HEK293 (cell line): ENCODE results near the gene HHIPL1.

Experiments
- CTCF ChIA-PET: fragments of 350-600 bp; formaldehyde crosslinking; extraction: SDS; loops from one replicate; lab custom pipeline; 2021; ENCODE audit warnings: antibody characterized with exemption; lab: Yijun Ruan, JAX
- POLR2A ChIA-PET: fragments of 300-600 bp; formaldehyde crosslinking; extraction: SDS; loops from one replicate; lab custom pipeline; 2020; ENCODE audit warnings: antibody characterized with exemption, inconsistent platforms; lab: Yijun Ruan, JAX
- H3K27ac ChIP-seq: fragments of 200-500 bp; sonication (Bioruptor generic); 2 replicates; pipeline ENCODE4 v1.5.1; 2014; ENCODE audit warnings: low read depth, low read length, control low read depth, inconsistent platforms; ENCODE audit errors: extremely low read depth
- H3K36me3 ChIP-seq, 2 experiments: fragments of 200-500 bp in 1 of 2; sonication (Bioruptor generic) in 1 of 2; 1 replicate in 1 of 2; 2 replicates in 1 of 2; pipeline ENCODE4 v1.5.1; 2014 to 2017; ENCODE audit warnings: inconsistent platforms in 2 of 2, low read length in 2 of 2; ENCODE audit not compliant: control insufficient read depth in 2 of 2, insufficient read depth in 1 of 2
- H3K4me1 ChIP-seq: fragments of 200-500 bp; sonication (Bioruptor generic); 2 replicates; pipeline ENCODE4 v1.5.1; 2014; ENCODE audit warnings: mild to moderate bottlenecking, low read length, inconsistent platforms; ENCODE audit not compliant: control insufficient read depth, insufficient read depth
- H3K4me3 ChIP-seq: 2 replicates; pipeline ENCODE4 v1.5.1; 2011; ENCODE audit warnings: low read depth, mild to moderate bottlenecking, control low read depth, low read length, moderate library complexity
- H3K9me3 ChIP-seq: fragments of 200-500 bp; sonication (Bioruptor generic); 2 replicates; pipeline ENCODE4 v1.5.1; 2014; ENCODE audit warnings: low read depth, low read length, inconsistent platforms; ENCODE audit not compliant: control insufficient read depth, insufficient read depth
- BCL11A ChIP-seq: fragments of 450-650 bp; formaldehyde crosslinking; IDR thresholded peaks from 2 replicates; pipeline ENCODE4 v1.5.1; 2016; ENCODE audit warnings: low read depth, missing biosample characterization, missing genetic modification characterization
- MEIS1 ChIP-seq: sonication (generic); formaldehyde crosslinking; IDR thresholded peaks from 2 replicates; pipeline ENCODE4 v1.8.1; 2022; ENCODE audit warnings: missing genetic modification reagents, mild to moderate bottlenecking, borderline replicate concordance
- OVOL3 ChIP-seq: fragments of 450-650 bp; formaldehyde crosslinking; IDR thresholded peaks from 2 replicates; pipeline ENCODE4 v1.5.1; 2016; ENCODE audit warnings: missing biosample characterization, missing genetic modification characterization
- PRDM1 ChIP-seq: fragments of 450-650 bp; formaldehyde crosslinking; IDR thresholded peaks from 2 replicates; pipeline ENCODE4; 2016; ENCODE audit warnings: missing biosample characterization, missing genetic modification characterization
- TRIM28 ChIP-seq: IDR thresholded peaks from 2 replicates; pipeline ENCODE4 v1.6.1; 2011; ENCODE audit warnings: low read length, control low read depth, borderline replicate concordance
- YY1 ChIP-seq: fragments of 450-650 bp; formaldehyde crosslinking; IDR thresholded peaks from 2 replicates; pipeline ENCODE4 v1.5.1; 2018; ENCODE audit warnings: missing biosample characterization, missing genetic modification characterization
- ZBTB21 ChIP-seq: fragments of 450-650 bp; formaldehyde crosslinking; IDR thresholded peaks from 2 replicates; pipeline ENCODE4 v1.5.1; 2017; ENCODE audit warnings: missing biosample characterization, missing genetic modification characterization
- ZBTB8A ChIP-seq: fragments of 450-650 bp; formaldehyde crosslinking; IDR thresholded peaks from 2 replicates; pipeline ENCODE4 v1.5.1; 2016; ENCODE audit warnings: missing biosample characterization, missing genetic modification characterization
- ZFP41 ChIP-seq: fragments of 450-650 bp; formaldehyde crosslinking; IDR thresholded peaks from 2 replicates; pipeline ENCODE4 v1.5.1; 2016; ENCODE audit warnings: missing biosample characterization, missing genetic modification characterization, borderline replicate concordance
- ZNF350 ChIP-seq: fragments of 450-650 bp; formaldehyde crosslinking; IDR thresholded peaks from 2 replicates; pipeline ENCODE4 v1.5.0; 2017; ENCODE audit warnings: missing biosample characterization, mild to moderate bottlenecking, missing genetic modification characterization
- ZNF416 ChIP-seq: fragments of 450-650 bp; formaldehyde crosslinking; IDR thresholded peaks from 2 replicates; pipeline ENCODE4 v1.5.1; 2016; ENCODE audit warnings: missing biosample characterization, missing genetic modification characterization
- ZNF521 ChIP-seq: fragments of 450-650 bp; formaldehyde crosslinking; IDR thresholded peaks from 2 replicates; pipeline ENCODE4 v1.5.1; 2017; ENCODE audit warnings: missing biosample characterization, mild to moderate bottlenecking, missing genetic modification characterization
- ZNF529 ChIP-seq: fragments of 450-650 bp; formaldehyde crosslinking; IDR thresholded peaks from 2 replicates; pipeline ENCODE4 v1.5.1; 2017; ENCODE audit warnings: missing genetic modification characterization, missing biosample characterization; ENCODE audit not compliant: insufficient replicate concordance
- ZNF544 ChIP-seq: fragments of 450-650 bp; formaldehyde crosslinking; IDR thresholded peaks from 2 replicates; pipeline ENCODE4 v1.5.0; 2017; ENCODE audit warnings: missing biosample characterization, missing genetic modification characterization
- ZNF629 ChIP-seq: fragments of 450-650 bp; formaldehyde crosslinking; IDR thresholded peaks from 2 replicates; pipeline ENCODE4 v1.5.1; 2017; ENCODE audit warnings: missing biosample characterization, missing genetic modification characterization
- ZNF660 ChIP-seq: fragments of 450-650 bp; IDR thresholded peaks from 2 replicates; pipeline ENCODE4 v1.5.1; 2018; ENCODE audit warnings: missing biosample characterization, mild to moderate bottlenecking, missing genetic modification characterization
- ZNF776 ChIP-seq: fragments of 450-650 bp; formaldehyde crosslinking; IDR thresholded peaks from 2 replicates; pipeline ENCODE4 v1.5.0; 2017; ENCODE audit warnings: missing biosample characterization, missing genetic modification characterization, borderline replicate concordance
- TF ChIP-seq, protein P1 (sequence below): fragments of 450-650 bp; formaldehyde crosslinking; IDR thresholded peaks from 2 replicates; pipeline ENCODE4 v1.5.1; 2016; ENCODE audit warnings: missing biosample characterization, missing genetic modification characterization, borderline replicate concordance
- TF ChIP-seq, protein P2 (sequence below): fragments of 450-650 bp; formaldehyde crosslinking; IDR thresholded peaks from 2 replicates; pipeline ENCODE4 v1.5.1; 2016; ENCODE audit warnings: missing biosample characterization, missing genetic modification characterization
- TF ChIP-seq, protein P3 (sequence below): fragments of 450-650 bp; formaldehyde crosslinking; IDR thresholded peaks from 2 replicates; pipeline ENCODE4 v1.5.1; 2016; ENCODE audit warnings: missing biosample characterization, missing genetic modification characterization
- TF ChIP-seq, protein P4 (sequence below): fragments of 450-650 bp; formaldehyde crosslinking; IDR thresholded peaks from 2 replicates; pipeline ENCODE4 v1.5.1; 2016; ENCODE audit warnings: missing biosample characterization, missing genetic modification characterization
- TF ChIP-seq, protein P5 (sequence below): fragments of 450-650 bp; formaldehyde crosslinking; IDR thresholded peaks from 2 replicates; pipeline ENCODE4; 2016; ENCODE audit warnings: missing biosample characterization, missing genetic modification characterization
- TF ChIP-seq, protein P6 (sequence below): fragments of 450-650 bp; formaldehyde crosslinking; IDR thresholded peaks from 2 replicates; pipeline ENCODE4 v1.5.1; 2016; ENCODE audit warnings: missing biosample characterization, missing genetic modification characterization
- TF ChIP-seq, protein P7 (sequence below): fragments of 450-650 bp; formaldehyde crosslinking; IDR thresholded peaks from 2 replicates; pipeline ENCODE4 v1.5.1; 2016; ENCODE audit warnings: missing biosample characterization, missing genetic modification characterization

HHIPL1 gene

DNA sequence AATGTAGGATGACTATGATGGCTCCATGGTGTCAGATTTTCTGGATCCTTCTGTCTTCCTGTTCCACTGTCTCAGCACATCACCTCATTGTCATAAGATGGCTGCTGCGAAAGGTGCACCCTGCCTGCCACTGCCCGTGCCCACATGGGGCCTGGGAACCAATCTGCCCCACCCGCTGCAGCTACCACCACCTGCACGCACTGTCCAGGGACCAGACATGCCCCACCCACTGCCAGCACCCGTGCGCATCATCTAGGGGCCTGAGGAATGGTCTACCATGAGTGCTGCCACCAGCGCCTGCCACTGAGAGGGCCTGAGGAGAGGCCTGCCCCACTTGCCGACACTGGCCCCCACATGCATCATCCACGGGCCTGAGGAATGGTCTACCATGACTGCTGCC, 63.0 kb downstream of the HHIPL1 start:
- Histone ChIP-seq H3K4me1 (no peaks in the 10 kb centered on the region), H3K9me3 (no peaks in the 10 kb centered on the region; the same call in 1 of the 2 replicates), H3K27ac (no peak overlapping the region), H3K4me3 (no peak overlapping the region), H3K36me3 (no peaks in the 10 kb centered on the region)
- ChIA-PET CTCF (no interaction called here), POLR2A (no interaction called here)
- TF ChIP-seq ZNF521 (no peak), YY1 (no peak), ZBTB8A (tag by site-specific recombination) (no peak), ZNF776 (tag by site-specific recombination) (no peak), ZFP41 (tag by site-specific recombination) (no peak), ZNF544 (tag by site-specific recombination) (no peak), ZNF629 (tag by site-specific recombination) (no peak), MEIS1 (CRISPR knock-in tag) (no peak), PRDM1 (tag by site-specific recombination) (no peak), ZBTB21 (tag by site-specific recombination) (no peak), TRIM28 (no peak), BCL11A (tag by site-specific recombination) (no peak)
- TF ChIP-seq, protein P1, sequence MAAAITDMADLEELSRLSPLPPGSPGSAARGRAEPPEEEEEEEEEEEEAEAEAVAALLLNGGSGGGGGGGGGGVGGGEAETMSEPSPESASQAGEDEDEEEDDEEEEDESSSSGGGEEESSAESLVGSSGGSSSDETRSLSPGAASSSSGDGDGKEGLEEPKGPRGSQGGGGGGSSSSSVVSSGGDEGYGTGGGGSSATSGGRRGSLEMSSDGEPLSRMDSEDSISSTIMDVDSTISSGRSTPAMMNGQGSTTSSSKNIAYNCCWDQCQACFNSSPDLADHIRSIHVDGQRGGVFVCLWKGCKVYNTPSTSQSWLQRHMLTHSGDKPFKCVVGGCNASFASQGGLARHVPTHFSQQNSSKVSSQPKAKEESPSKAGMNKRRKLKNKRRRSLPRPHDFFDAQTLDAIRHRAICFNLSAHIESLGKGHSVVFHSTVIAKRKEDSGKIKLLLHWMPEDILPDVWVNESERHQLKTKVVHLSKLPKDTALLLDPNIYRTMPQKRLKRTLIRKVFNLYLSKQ (tag by site-specific recombination) = no peak
- TF ChIP-seq, protein P2, sequence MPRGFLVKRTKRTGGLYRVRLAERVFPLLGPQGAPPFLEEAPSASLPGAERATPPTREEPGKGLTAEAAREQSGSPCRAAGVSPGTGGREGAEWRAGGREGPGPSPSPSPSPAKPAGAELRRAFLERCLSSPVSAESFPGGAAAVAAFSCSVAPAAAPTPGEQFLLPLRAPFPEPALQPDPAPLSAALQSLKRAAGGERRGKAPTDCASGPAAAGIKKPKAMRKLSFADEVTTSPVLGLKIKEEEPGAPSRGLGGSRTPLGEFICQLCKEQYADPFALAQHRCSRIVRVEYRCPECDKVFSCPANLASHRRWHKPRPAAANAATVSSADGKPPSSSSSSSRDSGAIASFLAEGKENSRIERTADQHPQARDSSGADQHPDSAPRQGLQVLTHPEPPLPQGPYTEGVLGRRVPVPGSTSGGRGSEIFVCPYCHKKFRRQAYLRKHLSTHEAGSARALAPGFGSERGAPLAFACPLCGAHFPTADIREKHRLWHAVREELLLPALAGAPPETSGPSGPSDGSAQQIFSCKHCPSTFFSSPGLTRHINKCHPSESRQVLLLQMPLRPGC = no peak
- TF ChIP-seq, protein P3, sequence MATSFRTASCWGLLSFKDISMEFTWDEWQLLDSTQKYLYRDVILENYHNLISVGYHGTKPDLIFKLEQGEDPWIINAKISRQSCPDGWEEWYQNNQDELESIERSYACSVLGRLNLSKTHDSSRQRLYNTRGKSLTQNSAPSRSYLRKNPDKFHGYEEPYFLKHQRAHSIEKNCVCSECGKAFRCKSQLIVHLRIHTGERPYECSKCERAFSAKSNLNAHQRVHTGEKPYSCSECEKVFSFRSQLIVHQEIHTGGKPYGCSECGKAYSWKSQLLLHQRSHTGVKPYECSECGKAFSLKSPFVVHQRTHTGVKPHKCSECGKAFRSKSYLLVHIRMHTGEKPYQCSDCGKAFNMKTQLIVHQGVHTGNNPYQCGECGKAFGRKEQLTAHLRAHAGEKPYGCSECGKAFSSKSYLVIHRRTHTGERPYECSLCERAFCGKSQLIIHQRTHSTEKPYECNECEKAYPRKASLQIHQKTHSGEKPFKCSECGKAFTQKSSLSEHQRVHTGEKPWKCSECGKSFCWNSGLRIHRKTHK (tag by site-specific recombination) = no peak
- TF ChIP-seq, protein P4, sequence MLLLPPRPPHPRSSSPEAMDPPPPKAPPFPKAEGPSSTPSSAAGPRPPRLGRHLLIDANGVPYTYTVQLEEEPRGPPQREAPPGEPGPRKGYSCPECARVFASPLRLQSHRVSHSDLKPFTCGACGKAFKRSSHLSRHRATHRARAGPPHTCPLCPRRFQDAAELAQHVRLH = no peak
- TF ChIP-seq, protein P5, sequence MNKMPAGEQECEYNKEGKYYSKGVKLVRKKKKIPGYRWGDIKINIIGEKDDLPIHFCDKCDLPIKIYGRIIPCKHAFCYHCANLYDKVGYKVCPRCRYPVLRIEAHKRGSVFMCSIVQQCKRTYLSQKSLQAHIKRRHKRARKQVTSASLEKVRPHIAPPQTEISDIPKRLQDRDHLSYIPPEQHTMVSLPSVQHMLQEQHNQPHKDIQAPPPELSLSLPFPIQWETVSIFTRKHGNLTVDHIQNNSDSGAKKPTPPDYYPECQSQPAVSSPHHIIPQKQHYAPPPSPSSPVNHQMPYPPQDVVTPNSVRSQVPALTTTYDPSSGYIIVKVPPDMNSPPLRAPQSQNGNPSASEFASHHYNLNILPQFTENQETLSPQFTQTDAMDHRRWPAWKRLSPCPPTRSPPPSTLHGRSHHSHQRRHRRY (tag by site-specific recombination) = no peak
- TF ChIP-seq, protein P6, sequence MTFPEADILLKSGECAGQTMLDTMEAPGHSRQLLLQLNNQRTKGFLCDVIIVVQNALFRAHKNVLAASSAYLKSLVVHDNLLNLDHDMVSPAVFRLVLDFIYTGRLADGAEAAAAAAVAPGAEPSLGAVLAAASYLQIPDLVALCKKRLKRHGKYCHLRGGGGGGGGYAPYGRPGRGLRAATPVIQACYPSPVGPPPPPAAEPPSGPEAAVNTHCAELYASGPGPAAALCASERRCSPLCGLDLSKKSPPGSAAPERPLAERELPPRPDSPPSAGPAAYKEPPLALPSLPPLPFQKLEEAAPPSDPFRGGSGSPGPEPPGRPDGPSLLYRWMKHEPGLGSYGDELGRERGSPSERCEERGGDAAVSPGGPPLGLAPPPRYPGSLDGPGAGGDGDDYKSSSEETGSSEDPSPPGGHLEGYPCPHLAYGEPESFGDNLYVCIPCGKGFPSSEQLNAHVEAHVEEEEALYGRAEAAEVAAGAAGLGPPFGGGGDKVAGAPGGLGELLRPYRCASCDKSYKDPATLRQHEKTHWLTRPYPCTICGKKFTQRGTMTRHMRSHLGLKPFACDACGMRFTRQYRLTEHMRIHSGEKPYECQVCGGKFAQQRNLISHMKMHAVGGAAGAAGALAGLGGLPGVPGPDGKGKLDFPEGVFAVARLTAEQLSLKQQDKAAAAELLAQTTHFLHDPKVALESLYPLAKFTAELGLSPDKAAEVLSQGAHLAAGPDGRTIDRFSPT (tag by site-specific recombination) = no peak

DNA sequence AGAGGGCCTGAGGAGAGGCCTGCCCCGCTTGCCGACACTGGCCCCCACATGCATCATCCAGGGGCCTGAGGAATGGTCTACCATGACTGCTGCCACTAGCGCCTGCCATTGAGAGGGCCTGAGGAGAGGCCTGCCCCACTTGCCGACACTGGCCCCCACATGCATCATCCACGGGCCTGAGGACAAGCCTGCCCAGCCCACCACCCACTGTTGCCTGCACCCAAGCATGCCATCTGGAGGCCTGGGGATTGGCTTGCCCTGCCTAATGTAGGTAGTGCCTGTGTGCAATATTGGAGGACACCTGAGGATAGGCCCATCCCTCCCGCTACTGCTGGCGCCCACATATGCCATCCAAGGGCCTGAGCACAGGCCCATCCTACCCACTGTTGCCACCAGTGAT, 63.5 kb downstream of the HHIPL1 start:
- ChIA-PET POLR2A (no interaction called here), CTCF (no interaction called here)
- Histone ChIP-seq H3K4me1 (no peaks in the 10 kb centered on the region), H3K27ac (no peak overlapping the region), H3K36me3 (no peaks in the 10 kb centered on the region), H3K4me3 (no peak overlapping the region), H3K9me3 (no peaks in the 10 kb centered on the region; the same call in 1 of the 2 replicates)
- TF ChIP-seq, protein P2 = no peak
- no peak for TF ChIP-seq ZNF416 (tag by site-specific recombination)
- TF ChIP-seq OVOL3 (tag by site-specific recombination) = no peak
- no peak for TF ChIP-seq ZNF350 (tag by site-specific recombination)
- no peak for TF ChIP-seq ZNF529
- TF ChIP-seq, protein P7, sequence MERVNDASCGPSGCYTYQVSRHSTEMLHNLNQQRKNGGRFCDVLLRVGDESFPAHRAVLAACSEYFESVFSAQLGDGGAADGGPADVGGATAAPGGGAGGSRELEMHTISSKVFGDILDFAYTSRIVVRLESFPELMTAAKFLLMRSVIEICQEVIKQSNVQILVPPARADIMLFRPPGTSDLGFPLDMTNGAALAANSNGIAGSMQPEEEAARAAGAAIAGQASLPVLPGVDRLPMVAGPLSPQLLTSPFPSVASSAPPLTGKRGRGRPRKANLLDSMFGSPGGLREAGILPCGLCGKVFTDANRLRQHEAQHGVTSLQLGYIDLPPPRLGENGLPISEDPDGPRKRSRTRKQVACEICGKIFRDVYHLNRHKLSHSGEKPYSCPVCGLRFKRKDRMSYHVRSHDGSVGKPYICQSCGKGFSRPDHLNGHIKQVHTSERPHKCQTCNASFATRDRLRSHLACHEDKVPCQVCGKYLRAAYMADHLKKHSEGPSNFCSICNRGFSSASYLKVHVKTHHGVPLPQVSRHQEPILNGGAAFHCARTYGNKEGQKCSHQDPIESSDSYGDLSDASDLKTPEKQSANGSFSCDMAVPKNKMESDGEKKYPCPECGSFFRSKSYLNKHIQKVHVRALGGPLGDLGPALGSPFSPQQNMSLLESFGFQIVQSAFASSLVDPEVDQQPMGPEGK = no peak
- no peak for TF ChIP-seq ZNF660 (tag by site-specific recombination)
- TF ChIP-seq ZBTB8A (tag by site-specific recombination) = no peak
- TF ChIP-seq ZNF776 (tag by site-specific recombination) = no peak
